WTC11 (cell line): ENCODE measurements around the gene UROC1. TPM values are rescaled to one million over a fixed set of nuclear protein-coding genes. Genes with fewer than 3 reads are reported as not detected.
A peak's percentile ranks its signal among the peaks of the same experiment; 100 is the strongest.

Experiments used
- ATAC-seq: fragments of 200-7000 bp; cut with Tn5 transposase; 2 replicates; pipeline ENCODE4 v1.10.0; 2021; ENCODE audit warnings: mild to moderate bottlenecking, moderate library complexity
- CTCF ChIA-PET: fragments of 300-600 bp; sonication (Branson Sonifier 250); formaldehyde crosslinking; loops from one replicate; lab custom pipeline; 2021; ENCODE audit warnings: antibody characterized with exemption; lab: Charles Lee
- POLR2A ChIA-PET: fragments of 350-600 bp; sonication (Branson Sonifier 250); formaldehyde crosslinking; loops from one replicate; lab custom pipeline; 2021; ENCODE audit warnings: antibody characterized with exemption; lab: Charles Lee
- DNase-seq: peaks from one replicate; pipeline ENCODE4 v3.0.0; 2021; ENCODE audit warnings: low spot score
- H3K27ac Mint-ChIP-seq: 2 replicates; pipeline ENCODE4 v1.8.0; 2021; ENCODE audit warnings: mixed read lengths
- H3K27me3 Mint-ChIP-seq: 2 replicates; pipeline ENCODE4 v1.8.0; 2021; ENCODE audit warnings: low read depth, mild to moderate bottlenecking, moderate library complexity, mixed read lengths
- H3K36me3 Mint-ChIP-seq: 2 replicates; pipeline ENCODE4 v1.8.0; 2021; ENCODE audit warnings: mixed read lengths
- H3K4me1 Mint-ChIP-seq: 2 replicates; pipeline ENCODE4 v1.8.0; 2022; ENCODE audit warnings: mixed read lengths
- H3K4me3 Mint-ChIP-seq: 2 replicates; pipeline ENCODE4 v1.8.0; 2021; ENCODE audit warnings: mild to moderate bottlenecking, moderate library complexity, mixed read lengths
- H3K9me3 Mint-ChIP-seq: 2 replicates; pipeline ENCODE4 v1.8.0; 2021; ENCODE audit warnings: mixed read lengths
- CREB1 ChIP-seq: sonication (generic); formaldehyde crosslinking; IDR thresholded peaks from 2 replicates; pipeline ENCODE4 v1.8.0; 2023; ENCODE audit warnings: mild to moderate bottlenecking, missing genetic modification reagents
- FOXK1 ChIP-seq: sonication (generic); formaldehyde crosslinking; IDR thresholded peaks from 2 replicates; pipeline ENCODE4 v1.8.0; 2022; ENCODE audit warnings: mild to moderate bottlenecking, moderate library complexity, missing genetic modification reagents
- FOXP1 ChIP-seq: sonication (generic); formaldehyde crosslinking; IDR thresholded peaks from 2 replicates; pipeline ENCODE4 v1.8.0; 2022; ENCODE audit warnings: missing genetic modification reagents, mild to moderate bottlenecking, moderate library complexity, borderline replicate concordance
- GRHL2 ChIP-seq: fragments of 250-450 bp; sonication (Bioruptor Pico); IDR thresholded peaks from 2 replicates; pipeline ENCODE4 v1.8.0; 2022; ENCODE audit warnings: mild to moderate bottlenecking, moderate library complexity; ENCODE audit not compliant: insufficient replicate concordance, severe bottlenecking
- GTF2I ChIP-seq: fragments of 250-450 bp; sonication (Bioruptor Pico); conservative IDR thresholded peaks from 2 replicates; pipeline ENCODE4 v1.4.0; 2021; ENCODE audit warnings: mild to moderate bottlenecking
- HMGA2 ChIP-seq: fragments of 250-450 bp; sonication (Bioruptor Pico); IDR thresholded peaks from 2 replicates; pipeline ENCODE4 v1.4.0; 2021; ENCODE audit warnings: mild to moderate bottlenecking, moderate library complexity
- MYBL2 ChIP-seq: sonication (generic); formaldehyde crosslinking; IDR thresholded peaks from 2 replicates; pipeline ENCODE4 v1.8.1; 2023; ENCODE audit warnings: mild to moderate bottlenecking, moderate library complexity, missing genetic modification reagents
- RORB ChIP-seq: fragments of 250-450 bp; sonication (Bioruptor Pico); IDR thresholded peaks from 2 replicates; pipeline ENCODE4 v1.9.0; 2021; ENCODE audit warnings: mild to moderate bottlenecking
- SOX15 ChIP-seq: fragments of 250-450 bp; sonication (Bioruptor Pico); IDR thresholded peaks from 2 replicates; pipeline ENCODE4 v1.9.0; 2021; ENCODE audit warnings: mild to moderate bottlenecking
- SP1 ChIP-seq: sonication (generic); formaldehyde crosslinking; conservative IDR thresholded peaks from 2 replicates; pipeline ENCODE4 v1.8.1; 2022; ENCODE audit warnings: missing genetic modification reagents
- total RNA-seq: library from RNA; stranded (reverse); gene quantifications from 3 replicates; pipeline ENCODE4 v1.2.3, GENCODE V29; 2021
- TF ChIP-seq, protein P1 (sequence below): fragments of 250-450 bp; sonication (Bioruptor Pico); IDR thresholded peaks from 2 replicates; pipeline ENCODE4 v1.9.0; 2021; ENCODE audit warnings: mild to moderate bottlenecking
- TF ChIP-seq, protein P2 (sequence below): sonication (generic); formaldehyde crosslinking; IDR thresholded peaks from 2 replicates; pipeline ENCODE4 v1.8.1; 2023; ENCODE audit warnings: mild to moderate bottlenecking, missing genetic modification reagents, borderline replicate concordance
- TF ChIP-seq, protein P3 (sequence below): sonication (generic); formaldehyde crosslinking; IDR thresholded peaks from 2 replicates; pipeline ENCODE4 v1.8.0; 2022; ENCODE audit warnings: mild to moderate bottlenecking, missing genetic modification reagents
- TF ChIP-seq, protein P4 (sequence below): sonication (generic); formaldehyde crosslinking; IDR thresholded peaks from 2 replicates; pipeline ENCODE4 v1.8.0; 2022; ENCODE audit warnings: mild to moderate bottlenecking, missing genetic modification reagents
- TF ChIP-seq, protein P5 (sequence below): sonication (generic); formaldehyde crosslinking; IDR thresholded peaks from 2 replicates; pipeline ENCODE4 v1.8.0; 2022; ENCODE audit warnings: mild to moderate bottlenecking, missing genetic modification reagents

UROC1 gene
- total RNA-seq, 1 experiment from 2014 or later: not detected

DNA sequence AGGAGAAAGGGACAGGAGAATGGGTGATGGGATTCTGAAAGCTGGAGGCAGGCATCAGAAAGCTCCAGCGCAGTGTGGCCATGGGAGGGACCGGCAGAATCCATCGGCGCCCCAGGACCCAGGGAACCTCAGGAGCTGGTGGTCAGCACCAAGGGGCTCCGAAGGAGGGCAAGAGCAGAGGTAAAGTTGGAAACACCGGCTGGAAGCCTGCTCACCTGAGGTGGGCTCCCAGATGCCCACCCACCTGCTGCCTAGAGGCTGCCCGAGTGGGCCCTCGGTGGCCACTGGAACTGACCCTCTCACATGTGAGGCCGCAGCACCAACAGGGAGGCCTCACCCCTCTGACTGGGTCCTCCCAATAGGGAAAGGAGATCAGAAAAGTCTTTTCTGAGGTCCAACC, 31.6 kb downstream of the UROC1 start:
- Mint-ChIP-seq H3K4me1 (peaks cover 39% of the 10 kb centered on the region), H3K4me3 (no peak overlapping the region), H3K36me3 (no peaks in the 10 kb centered on the region), H3K27ac (no peak overlapping the region), H3K9me3 (no peaks in the 10 kb centered on the region), H3K27me3 (no peaks in the 10 kb centered on the region; the same call in 1 of the 2 replicates)
- TF ChIP-seq, protein P1, sequence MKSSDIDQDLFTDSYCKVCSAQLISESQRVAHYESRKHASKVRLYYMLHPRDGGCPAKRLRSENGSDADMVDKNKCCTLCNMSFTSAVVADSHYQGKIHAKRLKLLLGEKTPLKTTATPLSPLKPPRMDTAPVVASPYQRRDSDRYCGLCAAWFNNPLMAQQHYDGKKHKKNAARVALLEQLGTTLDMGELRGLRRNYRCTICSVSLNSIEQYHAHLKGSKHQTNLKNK (CRISPR knock-in tag): no peak
- TF ChIP-seq SP1 (CRISPR knock-in tag) (no peak), SOX15 (CRISPR knock-in tag) (no peak), RORB (CRISPR knock-in tag) (no peak), MYBL2 (CRISPR knock-in tag) (no peak), HMGA2 (CRISPR knock-in tag) (no peak), CREB1 (no peak), FOXP1 (CRISPR knock-in tag) (no peak), GTF2I (CRISPR knock-in tag) (no peak)
- TF ChIP-seq, protein P2, sequence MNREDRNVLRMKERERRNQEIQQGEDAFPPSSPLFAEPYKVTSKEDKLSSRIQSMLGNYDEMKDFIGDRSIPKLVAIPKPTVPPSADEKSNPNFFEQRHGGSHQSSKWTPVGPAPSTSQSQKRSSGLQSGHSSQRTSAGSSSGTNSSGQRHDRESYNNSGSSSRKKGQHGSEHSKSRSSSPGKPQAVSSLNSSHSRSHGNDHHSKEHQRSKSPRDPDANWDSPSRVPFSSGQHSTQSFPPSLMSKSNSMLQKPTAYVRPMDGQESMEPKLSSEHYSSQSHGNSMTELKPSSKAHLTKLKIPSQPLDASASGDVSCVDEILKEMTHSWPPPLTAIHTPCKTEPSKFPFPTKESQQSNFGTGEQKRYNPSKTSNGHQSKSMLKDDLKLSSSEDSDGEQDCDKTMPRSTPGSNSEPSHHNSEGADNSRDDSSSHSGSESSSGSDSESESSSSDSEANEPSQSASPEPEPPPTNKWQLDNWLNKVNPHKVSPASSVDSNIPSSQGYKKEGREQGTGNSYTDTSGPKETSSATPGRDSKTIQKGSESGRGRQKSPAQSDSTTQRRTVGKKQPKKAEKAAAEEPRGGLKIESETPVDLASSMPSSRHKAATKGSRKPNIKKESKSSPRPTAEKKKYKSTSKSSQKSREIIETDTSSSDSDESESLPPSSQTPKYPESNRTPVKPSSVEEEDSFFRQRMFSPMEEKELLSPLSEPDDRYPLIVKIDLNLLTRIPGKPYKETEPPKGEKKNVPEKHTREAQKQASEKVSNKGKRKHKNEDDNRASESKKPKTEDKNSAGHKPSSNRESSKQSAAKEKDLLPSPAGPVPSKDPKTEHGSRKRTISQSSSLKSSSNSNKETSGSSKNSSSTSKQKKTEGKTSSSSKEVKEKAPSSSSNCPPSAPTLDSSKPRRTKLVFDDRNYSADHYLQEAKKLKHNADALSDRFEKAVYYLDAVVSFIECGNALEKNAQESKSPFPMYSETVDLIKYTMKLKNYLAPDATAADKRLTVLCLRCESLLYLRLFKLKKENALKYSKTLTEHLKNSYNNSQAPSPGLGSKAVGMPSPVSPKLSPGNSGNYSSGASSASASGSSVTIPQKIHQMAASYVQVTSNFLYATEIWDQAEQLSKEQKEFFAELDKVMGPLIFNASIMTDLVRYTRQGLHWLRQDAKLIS (CRISPR knock-in tag): no peak
- TF ChIP-seq, protein P3, sequence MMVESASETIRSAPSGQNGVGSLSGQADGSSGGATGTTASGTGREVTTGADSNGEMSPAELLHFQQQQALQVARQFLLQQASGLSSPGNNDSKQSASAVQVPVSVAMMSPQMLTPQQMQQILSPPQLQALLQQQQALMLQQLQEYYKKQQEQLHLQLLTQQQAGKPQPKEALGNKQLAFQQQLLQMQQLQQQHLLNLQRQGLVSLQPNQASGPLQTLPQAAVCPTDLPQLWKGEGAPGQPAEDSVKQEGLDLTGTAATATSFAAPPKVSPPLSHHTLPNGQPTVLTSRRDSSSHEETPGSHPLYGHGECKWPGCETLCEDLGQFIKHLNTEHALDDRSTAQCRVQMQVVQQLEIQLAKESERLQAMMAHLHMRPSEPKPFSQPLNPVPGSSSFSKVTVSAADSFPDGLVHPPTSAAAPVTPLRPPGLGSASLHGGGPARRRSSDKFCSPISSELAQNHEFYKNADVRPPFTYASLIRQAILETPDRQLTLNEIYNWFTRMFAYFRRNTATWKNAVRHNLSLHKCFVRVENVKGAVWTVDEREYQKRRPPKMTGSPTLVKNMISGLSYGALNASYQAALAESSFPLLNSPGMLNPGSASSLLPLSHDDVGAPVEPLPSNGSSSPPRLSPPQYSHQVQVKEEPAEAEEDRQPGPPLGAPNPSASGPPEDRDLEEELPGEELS (CRISPR knock-in tag): no peak
- ChIA-PET POLR2A (interaction anchor here (1.3 to 1.4 kb wide), 2 partner anchors 9 to 11 kb away, joined by 3 to 5 read pairs; no protein-coding TSS in a partner anchor), CTCF (interaction anchor here (1.6 to 2.7 kb wide), 2 partner anchors 10 to 24 kb away, joined by 6 to 8 read pairs; no protein-coding TSS in a partner anchor)
- DNase-seq (no peak), ATAC-seq (no peak)

DNA sequence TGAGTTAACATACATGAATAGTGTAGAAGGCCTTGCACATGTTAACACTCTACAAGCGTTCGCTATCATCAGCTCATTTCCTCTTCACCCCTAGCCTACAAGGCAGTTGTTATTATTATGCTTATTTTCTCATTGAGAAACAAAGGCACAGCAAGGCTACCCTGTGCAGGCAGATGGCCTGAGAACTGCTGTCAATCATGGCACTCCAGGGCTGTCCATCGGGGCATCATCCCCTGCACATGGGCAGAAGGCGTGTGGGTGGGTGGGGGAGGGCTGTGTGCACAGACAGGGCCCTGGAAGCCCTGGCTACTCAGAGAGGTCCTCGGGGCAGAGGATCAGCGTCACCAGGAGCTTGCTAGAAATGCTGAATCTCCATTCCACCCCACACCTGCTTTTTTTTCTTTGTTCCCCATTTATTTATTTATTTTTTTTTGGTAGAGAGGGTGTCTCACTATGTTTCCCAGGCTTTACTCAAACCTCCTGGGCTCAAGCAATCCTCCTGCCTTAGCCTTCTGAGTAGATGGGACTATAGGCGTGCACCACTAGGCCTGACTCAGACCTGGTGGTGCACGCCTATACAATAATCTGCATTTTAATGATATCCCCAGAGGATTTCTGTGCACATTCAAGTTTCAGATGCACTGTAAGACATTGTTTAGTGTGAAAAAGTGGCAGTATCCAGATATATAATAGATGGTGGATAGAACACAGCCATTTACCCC, 32.2 kb downstream of the UROC1 start:
- CTCF ChIA-PET: interaction anchor here (0.5 to 1.9 kb wide), 5 partner anchors 9 to 1090 kb away, joined by 3 to 7 read pairs (median 4); partner anchors contain the start of gene CHST13
- ATAC-seq: peak; percentile 52
- peaks cover 36% of the 10 kb centered on the region for H3K4me1 Mint-ChIP-seq
- TF ChIP-seq GRHL2 (CRISPR knock-in tag) (no peak), FOXK1 (CRISPR knock-in tag) (0 out of 2 replicates have a peak, but pooled peaks have one; percentile 24)
- TF ChIP-seq, protein P4, sequence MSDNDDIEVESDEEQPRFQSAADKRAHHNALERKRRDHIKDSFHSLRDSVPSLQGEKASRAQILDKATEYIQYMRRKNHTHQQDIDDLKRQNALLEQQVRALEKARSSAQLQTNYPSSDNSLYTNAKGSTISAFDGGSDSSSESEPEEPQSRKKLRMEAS (CRISPR knock-in tag): 0 out of 2 replicates have a peak, but pooled peaks have one; percentile 22
- TF ChIP-seq, protein P5, sequence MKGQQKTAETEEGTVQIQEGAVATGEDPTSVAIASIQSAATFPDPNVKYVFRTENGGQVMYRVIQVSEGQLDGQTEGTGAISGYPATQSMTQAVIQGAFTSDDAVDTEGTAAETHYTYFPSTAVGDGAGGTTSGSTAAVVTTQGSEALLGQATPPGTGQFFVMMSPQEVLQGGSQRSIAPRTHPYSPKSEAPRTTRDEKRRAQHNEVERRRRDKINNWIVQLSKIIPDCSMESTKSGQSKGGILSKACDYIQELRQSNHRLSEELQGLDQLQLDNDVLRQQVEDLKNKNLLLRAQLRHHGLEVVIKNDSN (CRISPR knock-in tag): no peak
- TF ChIP-seq, all 79 proteins: peak for 2
- H3K27me3 Mint-ChIP-seq: no peaks in the 10 kb centered on the region; the same call in 1 of the 2 replicates
- no peaks in the 10 kb centered on the region for H3K9me3 Mint-ChIP-seq
- POLR2A ChIA-PET: interaction anchor here (0.9 to 1.4 kb wide), 3 partner anchors 9 to 136 kb away, joined by 3 to 5 read pairs (median 3); no protein-coding TSS in a partner anchor
- H3K36me3 Mint-ChIP-seq: no peaks in the 10 kb centered on the region
- H3K4me3 Mint-ChIP-seq: no peak overlapping the region
- no peak for DNase-seq
- H3K27ac Mint-ChIP-seq: no peak overlapping the region
